CD4-positive, alpha-beta T cell treated with Interleukin-15 for 4 hours (primary cell): ENCODE measurements around the gene IQSEC3.
"Not testable (repeated sequence)": the region's sequence is repeated elsewhere in the genome, so short reads cannot be mapped to it uniquely, and the experiment has no call there.

Experiments used
- DNase-seq: peaks from one replicate; pipeline ENCODE4 v3.0.0-alpha.2; 2020; ENCODE audit warnings: low spot score

IQSEC3 gene

DNA sequence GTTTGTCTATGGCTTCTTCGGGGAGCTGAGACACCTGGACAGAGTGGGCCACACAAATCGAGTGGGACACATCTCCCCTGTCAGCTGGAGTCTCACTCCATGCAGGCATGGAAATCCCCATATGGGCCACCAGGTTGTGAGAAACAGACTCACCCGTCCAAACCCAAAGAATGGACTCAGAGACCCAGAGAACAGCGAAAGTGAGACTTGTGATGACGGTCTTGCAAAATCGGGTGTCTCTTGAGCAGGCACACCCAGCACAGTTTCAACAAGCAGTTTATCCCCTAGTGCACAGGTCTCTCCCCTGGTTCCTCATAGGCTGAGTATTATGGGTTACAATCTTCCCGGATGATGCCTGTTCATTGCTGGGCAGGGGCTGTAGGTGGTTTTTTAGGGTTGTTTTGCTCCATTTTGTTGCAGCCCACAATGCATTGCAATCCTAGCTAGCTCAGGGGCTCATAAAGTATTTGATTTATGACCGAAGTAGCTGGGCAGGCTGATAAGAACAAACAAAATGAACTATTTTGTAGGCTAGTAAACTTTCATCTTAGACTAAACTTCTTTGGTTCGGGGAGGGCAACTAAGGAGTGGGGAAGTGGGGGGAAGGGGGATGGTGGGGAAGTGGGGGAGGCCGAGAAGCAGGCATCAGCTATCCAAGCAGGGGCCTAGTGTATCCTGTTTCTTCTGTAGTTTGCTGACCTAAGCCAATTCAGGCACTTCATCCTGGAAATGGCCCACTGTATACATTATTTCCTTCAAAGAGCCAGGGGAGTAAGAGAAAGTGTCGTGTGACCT is 45.3 kb downstream of the IQSEC3 start:
- DNase-seq, result no peak

DNA sequence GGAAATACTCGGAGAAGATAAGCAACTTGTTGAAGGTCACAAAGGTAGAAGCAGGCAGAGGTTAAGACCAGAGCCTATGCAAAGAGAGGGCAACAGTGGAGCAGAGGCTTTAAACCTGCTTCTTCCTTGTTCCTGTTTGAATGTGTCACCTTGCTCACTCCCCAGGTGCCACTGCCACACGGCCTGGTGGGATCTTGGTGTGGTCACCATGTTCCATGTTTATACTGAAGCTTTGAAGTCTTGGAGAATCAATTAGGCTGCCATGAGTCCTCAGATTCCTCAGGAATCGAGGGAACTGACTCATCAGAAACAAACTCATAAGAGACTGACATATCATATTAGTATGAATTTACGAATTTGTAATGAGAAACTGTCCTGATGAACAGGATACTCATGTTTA is 46.8 kb downstream of the IQSEC3 start:
- DNase-seq, result no peak

DNA sequence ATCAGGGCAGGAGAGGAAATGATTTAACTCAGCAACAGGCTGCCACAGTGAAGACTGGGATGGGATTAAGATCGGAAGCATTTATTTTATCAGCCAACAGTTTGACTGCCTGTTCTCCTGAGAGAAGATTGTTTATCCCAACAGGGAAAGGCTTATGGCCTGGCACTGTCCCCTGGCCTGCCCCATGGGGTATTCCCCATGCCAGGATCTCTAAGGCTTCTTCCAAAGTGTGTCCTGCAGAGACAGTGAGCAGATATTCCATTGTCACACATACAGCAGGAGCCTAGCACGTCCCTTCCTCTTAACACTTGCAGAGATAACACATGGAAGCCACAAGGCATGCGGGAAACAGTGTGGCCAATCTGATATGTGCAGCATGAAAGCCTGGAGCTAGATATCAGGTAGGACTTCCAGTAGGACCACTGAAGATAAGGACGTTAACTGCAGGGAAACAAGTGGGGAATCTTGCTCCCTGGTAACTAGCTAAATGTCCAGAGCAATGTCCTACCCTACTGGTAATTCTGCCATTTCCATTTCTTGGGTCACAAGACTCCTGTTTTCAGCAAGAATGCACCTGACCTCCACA is 48.2 kb downstream of the IQSEC3 start:
- no peak for DNase-seq

DNA sequence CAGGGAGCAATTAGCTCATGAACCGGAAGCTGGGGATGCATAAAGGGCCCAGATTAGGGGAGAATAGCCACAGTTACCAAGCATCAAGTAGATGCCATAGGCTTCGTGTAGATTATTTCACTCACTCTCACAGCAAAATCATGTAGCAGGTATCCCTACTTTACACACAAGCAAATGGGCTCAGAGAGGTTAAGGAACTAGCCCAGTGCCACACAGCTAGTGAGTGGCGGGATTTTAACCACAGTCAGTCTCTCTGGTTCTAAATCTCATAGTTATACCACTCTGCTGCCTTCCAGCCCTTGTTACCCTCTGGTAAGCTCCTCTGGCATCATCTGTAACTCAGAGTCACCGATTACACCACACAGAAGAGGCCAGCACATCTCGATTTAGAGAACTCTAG is 49.0 kb downstream of the IQSEC3 start:
- no peak for DNase-seq

- DNase-seq, result no peak
These were observed 49.7 kb downstream of the IQSEC3 start for GRCh38 chr12:115960-116915.

- no peak for DNase-seq
These were observed 50.7 kb downstream of the IQSEC3 start for GRCh38 chr12:117311-117710.

DNA sequence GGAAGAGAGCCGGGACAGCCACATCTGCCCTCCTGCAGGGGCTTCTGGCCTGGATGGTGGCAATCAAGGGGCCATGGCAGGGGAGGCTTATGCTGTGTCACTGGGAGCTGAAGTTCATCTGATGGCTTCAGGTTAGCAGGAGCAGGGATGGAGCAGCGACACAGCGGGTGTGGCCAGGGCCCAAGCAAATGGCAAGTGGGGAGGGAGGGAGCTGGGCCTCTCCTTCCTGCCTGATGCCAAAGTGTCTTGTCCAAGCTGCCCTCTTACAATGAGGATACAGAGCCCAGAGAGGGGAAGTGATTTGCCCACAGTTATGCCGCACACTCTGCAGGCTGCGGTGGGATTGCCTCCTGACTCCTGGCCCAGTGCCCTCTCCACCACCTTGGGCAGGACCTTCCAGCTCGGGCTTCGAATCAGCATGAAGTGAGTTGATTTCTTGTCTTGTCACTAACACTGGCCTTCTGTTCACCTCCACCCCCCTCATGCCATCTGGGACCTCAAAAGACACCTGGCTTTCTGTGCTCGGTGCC is 51.3 kb downstream of the IQSEC3 start:
- no peak for DNase-seq

- no peak for DNase-seq
These were observed 52.0 kb downstream of the IQSEC3 start for GRCh38 chr12:118591-118990.

GRCh38 chr12:120951-121350 is 54.4 kb downstream of the IQSEC3 start:
- no peak for DNase-seq

- DNase-seq, result no peak
These were observed 55.1 kb downstream of the IQSEC3 start for GRCh38 chr12:121647-122046.

DNA sequence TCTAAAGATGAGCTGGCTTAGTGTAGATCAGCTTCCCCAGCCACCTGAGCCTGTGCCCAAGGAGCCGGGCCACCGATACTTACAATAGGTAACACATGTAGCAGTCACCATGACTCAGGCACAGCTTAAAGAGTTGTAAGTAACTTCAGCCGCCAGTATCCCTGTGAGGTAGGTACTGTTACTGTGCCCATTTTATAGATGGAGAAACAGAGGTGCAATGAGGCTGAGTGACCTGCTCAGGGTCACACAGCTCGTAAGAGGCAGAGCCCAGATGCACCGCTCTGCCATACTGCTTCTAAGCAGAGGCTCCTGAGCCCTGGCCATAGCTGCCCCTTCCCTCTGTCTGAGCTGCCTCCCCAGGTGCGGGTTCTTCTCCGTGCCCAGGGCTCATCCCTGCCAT is 58.5 kb downstream of the IQSEC3 start:
- DNase-seq, result no peak

GRCh38 chr12:125566-125965 is 59.0 kb downstream of the IQSEC3 start:
- no peak for DNase-seq

DNA sequence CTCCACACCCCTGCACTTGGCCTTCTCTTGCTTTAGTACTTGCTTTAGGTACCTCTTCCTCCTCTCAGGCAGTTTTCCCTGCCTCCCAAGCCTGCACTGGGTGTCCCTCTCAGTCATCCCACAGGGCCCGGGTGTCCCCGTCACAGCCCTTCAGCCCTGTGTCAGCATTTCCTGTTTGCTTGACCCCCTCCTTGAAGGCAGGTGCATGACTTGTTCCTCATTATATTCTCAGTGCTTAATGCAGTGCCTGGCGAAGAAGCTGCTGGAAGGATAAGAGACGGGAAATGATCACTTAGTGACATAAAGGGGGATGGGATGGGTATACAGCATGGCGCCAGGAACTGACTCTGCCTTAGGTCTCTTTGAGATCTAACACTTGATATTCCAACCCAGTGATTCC is 61.5 kb downstream of the IQSEC3 start:
- no peak for DNase-seq

DNA sequence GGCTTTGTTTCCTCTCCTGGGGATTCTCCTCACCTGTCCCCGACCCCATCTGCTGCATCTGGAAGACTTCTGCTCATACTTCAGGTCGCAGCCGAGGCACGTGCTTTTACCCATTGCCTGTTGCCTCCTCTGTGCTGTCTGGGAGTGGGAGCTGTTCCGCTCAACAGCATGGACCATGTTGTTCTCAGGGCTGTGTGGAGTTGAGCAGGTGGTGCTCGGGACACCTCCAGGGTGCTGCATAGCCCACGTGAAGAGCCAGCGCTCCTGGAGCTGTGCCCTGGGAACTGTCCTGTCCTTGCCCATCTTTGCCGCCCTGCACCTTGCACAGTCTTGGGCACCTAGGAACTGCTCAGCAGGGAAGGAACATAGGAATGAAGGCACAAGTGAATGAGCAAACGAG is 62.4 kb downstream of the IQSEC3 start:
- DNase-seq, result no peak

- DNase-seq, result no peak
These were observed 64.0 kb downstream of the IQSEC3 start for GRCh38 chr12:130519-130918.

DNA sequence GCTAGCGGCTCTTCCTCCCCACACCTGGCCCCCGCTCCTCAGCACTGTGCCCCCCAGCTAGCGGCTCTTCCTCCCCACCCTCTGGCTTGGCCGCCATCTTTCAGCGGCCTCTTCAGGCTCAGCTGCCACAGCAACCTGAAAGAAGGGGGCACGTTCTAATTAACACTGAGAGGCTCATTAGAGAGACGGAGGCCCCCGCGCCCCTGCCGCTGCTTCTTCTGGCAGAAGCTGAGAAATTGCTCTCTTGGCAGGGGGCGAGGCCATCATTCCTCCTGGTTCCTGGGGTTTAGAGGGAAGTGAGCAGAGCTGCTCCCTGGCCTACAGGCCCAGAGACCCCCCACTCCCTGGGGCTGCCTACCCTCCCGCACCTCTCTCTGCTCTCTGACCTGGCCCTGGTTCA is 64.4 kb downstream of the IQSEC3 start:
- no peak for DNase-seq

- DNase-seq, result no peak
These were observed 65.3 kb downstream of the IQSEC3 start for GRCh38 chr12:131732-132495.

DNA sequence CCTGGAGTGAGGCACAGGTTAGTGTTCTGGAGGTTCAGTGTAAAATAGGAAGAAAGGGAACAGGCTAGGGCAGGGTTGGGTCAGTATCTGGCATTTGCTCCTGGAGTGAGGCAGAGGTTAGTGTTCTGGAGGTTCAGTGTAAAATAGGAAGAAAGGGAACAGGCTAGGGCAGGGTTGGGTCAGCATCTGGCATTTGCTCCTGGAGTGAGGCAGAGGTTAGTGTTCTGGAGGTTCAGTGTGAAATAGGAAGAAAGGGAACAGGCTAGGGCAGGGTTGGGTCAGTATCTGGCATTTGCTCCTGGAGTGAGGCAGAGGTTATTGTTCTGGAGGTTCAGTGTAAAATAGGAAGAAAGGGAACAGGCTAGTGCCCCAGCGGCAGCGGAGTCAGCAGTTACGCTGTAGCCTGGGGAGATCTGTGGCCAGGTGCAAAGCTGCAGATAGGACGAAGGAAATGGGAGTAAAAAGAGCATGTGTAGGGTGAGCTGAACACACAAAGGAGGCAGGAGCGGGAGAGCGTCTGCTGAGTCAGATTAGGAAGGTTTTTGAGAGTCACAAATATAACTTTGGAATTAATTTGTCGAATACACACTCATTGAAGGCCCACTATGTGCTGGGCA is 67.2 kb downstream of the IQSEC3 start:
- not testable (repeated sequence) for DNase-seq

- DNase-seq, result no peak
These were observed 68.6 kb downstream of the IQSEC3 start for GRCh38 chr12:135138-135537.

GRCh38 chr12:138171-138897 is 71.8 kb downstream of the IQSEC3 start:
- DNase-seq, result no peak
